Smooth muscle cell (in vitro differentiated cells): Measurements from ENCODE around the gene NEUROD2. TPM values are rescaled to one million over a fixed set of nuclear protein-coding genes. Genes with fewer than 3 reads are reported as not detected.

Experiments
- DNase-seq: peaks from one replicate; lab custom pipeline; 2025; ENCODE audit not compliant: unreplicated experiment; lab: John Stamatoyannopoulos, UW
- H2AFZ ChIP-seq: fragments of 200-600 bp; sonication (generic); 2 replicates; pipeline ENCODE4 v1.6.0; 2016; ENCODE audit warnings: antibody characterized with exemption, low read depth, mild to moderate bottlenecking
- H3F3A ChIP-seq: fragments of 200-600 bp; sonication (generic); 2 replicates; pipeline ENCODE4 v1.6.0; 2017; ENCODE audit warnings: antibody characterized with exemption, low read depth
- H3K27ac ChIP-seq: fragments of 200-600 bp; sonication (generic); 2 replicates; pipeline ENCODE4 v1.5.1; 2016; ENCODE audit warnings: low read depth, mild to moderate bottlenecking
- H3K27me3 ChIP-seq: fragments of 200-600 bp; sonication (generic); 2 replicates; pipeline ENCODE4 v1.6.1; 2016; ENCODE audit warnings: low read depth, mild to moderate bottlenecking
- H3K36me3 ChIP-seq: fragments of 200-600 bp; sonication (generic); 2 replicates; pipeline ENCODE4 v1.5.1; 2016; ENCODE audit warnings: low read depth
- H3K4me1 ChIP-seq: fragments of 200-600 bp; sonication (generic); 2 replicates; pipeline ENCODE4 v1.5.1; 2016; ENCODE audit warnings: low read depth
- H3K4me2 ChIP-seq: fragments of 200-600 bp; sonication (generic); 2 replicates; pipeline ENCODE4 v1.6.0; 2016; ENCODE audit warnings: mild to moderate bottlenecking
- H3K4me3 ChIP-seq: fragments of 200-600 bp; sonication (generic); 2 replicates; pipeline ENCODE4 v1.5.1; 2016; ENCODE audit warnings: mild to moderate bottlenecking
- H3K79me2 ChIP-seq: fragments of 200-600 bp; sonication (generic); 2 replicates; pipeline ENCODE4 v1.6.0; 2016; ENCODE audit warnings: low read depth, mild to moderate bottlenecking
- H3K9ac ChIP-seq: fragments of 200-600 bp; sonication (generic); 2 replicates; pipeline ENCODE4 v1.6.0; 2016; ENCODE audit warnings: low read depth
- H3K9me3 ChIP-seq: fragments of 200-600 bp; sonication (generic); replicated peaks from 2 replicates; pipeline ENCODE4 v1.5.1; 2016; ENCODE audit warnings: low read depth
- H4K20me1 ChIP-seq: fragments of 200-600 bp; sonication (generic); 2 replicates; pipeline ENCODE4 v1.6.0; 2016; ENCODE audit warnings: low read depth
- WGBS: methylation state at CpG from one replicate; pipeline ENCODE4 v1.1.7; 2016; ENCODE audit warnings: low lambda C conversion rate; 5-methylcytosine and 5-hydroxymethylcytosine counted together
- polyA plus RNA-seq: library from polyadenylated mRNA; unstranded; fragments of >200 nt; fragmentation: Nextera tagmentation; extraction: Ambion mirVana; gene quantifications from 2 replicates; pipeline ENCODE4 v1.2.1, GENCODE V29; 2016
- total RNA-seq: library from RNA; depleted of rRNA; stranded (reverse); fragments of >200 nt; gene quantifications from 2 replicates; pipeline ENCODE4 v1.2.3, GENCODE V29; 2014
- TF ChIP-seq, protein P1 (sequence below): fragments of 200-600 bp; sonication (generic); IDR thresholded peaks from 2 replicates; pipeline ENCODE4 v1.5.1; 2017; ENCODE audit warnings: borderline replicate concordance, mild to moderate bottlenecking, antibody characterized with exemption; ENCODE audit not compliant: insufficient read depth, poor library complexity, severe bottlenecking

The NEUROD2 gene
- total and polyA plus RNA-seq, 2 experiments from 2014 or later: 0.19 TPM; not detected in 1

- TF ChIP-seq, protein P1, sequence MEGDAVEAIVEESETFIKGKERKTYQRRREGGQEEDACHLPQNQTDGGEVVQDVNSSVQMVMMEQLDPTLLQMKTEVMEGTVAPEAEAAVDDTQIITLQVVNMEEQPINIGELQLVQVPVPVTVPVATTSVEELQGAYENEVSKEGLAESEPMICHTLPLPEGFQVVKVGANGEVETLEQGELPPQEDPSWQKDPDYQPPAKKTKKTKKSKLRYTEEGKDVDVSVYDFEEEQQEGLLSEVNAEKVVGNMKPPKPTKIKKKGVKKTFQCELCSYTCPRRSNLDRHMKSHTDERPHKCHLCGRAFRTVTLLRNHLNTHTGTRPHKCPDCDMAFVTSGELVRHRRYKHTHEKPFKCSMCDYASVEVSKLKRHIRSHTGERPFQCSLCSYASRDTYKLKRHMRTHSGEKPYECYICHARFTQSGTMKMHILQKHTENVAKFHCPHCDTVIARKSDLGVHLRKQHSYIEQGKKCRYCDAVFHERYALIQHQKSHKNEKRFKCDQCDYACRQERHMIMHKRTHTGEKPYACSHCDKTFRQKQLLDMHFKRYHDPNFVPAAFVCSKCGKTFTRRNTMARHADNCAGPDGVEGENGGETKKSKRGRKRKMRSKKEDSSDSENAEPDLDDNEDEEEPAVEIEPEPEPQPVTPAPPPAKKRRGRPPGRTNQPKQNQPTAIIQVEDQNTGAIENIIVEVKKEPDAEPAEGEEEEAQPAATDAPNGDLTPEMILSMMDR: no peak
- H4K20me1 ChIP-seq: no peaks in the 10 kb centered on the region
Observed at GRCh38 chr17:39628655-39629493, 21.2 kb upstream of the NEUROD2 start.

DNA sequence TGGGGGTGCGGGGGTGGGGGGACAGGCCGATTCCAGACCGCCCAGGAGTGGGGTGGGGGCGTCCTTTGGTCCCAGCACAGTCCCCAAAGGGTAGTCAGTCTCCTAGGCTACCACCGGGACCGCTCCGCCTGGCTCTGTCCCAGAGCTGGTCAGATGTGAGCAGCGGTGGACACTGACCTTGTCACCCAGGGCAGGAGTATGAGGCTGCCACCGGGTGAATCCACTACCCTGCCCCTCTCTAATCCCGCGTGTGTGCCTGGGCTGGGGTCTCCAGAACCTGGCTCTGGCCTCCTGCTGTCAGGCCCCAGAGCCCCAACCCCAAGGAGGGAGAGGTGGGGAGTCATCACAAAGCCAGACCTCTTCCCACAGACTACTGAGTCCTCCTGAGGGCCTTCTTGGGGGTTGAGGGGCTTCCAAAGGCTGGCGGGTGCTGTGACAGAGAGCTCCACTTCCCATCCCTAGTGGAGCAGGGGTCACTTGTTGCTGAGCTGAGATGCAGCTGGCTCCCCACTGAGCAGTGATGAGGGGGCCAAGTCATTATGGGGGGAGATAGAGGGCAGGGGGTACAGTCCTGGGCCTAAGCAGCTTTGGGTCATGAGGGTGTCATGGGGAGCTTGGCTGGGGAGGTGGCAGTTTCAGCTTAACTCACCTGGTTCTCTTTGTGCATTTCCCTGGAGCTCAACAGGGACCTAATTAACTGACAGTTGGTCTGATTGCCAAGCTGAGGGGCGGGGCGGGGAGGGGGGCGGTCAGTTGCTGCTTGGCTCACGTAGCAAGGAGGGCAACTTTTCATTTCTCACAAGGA lies 20.2 kb upstream of the NEUROD2 start:
- H3K79me2 ChIP-seq: no peaks in the 10 kb centered on the region
- no peaks in the 10 kb centered on the region for H3F3A ChIP-seq
- H3K4me1 ChIP-seq: peaks cover 14% of the 10 kb centered on the region
- peak overlapping the region; percentile 84 for H3K4me2 ChIP-seq
- DNase-seq: no peak
- H3K9me3 ChIP-seq: no peaks in the 10 kb centered on the region
- H3K9ac ChIP-seq: no peak overlapping the region
- peaks cover 86% of the 10 kb centered on the region for H3K27me3 ChIP-seq
- TF ChIP-seq, protein P1: no peak
- H4K20me1 ChIP-seq: no peaks in the 10 kb centered on the region
- H2AFZ ChIP-seq: no peak overlapping the region
- no peaks in the 10 kb centered on the region for H3K36me3 ChIP-seq
- WGBS: 33% methylated on average over 13 of the region's 16 CpGs
- peak overlapping the region; percentile 49 for H3K4me3 ChIP-seq
- no peak overlapping the region for H3K27ac ChIP-seq

More at GRCh38 chr17:39628655-39629493, 21.2 kb upstream of the NEUROD2 start:
- no peak overlapping the region for H2AFZ ChIP-seq
- 67% methylated on average over 10 of the region's 10 CpGs for WGBS
- H3K4me2 ChIP-seq: no peak overlapping the region
- H3K27ac ChIP-seq: no peak overlapping the region
- H3K4me3 ChIP-seq: no peak overlapping the region
- H3K79me2 ChIP-seq: no peaks in the 10 kb centered on the region
- H3F3A ChIP-seq: no peaks in the 10 kb centered on the region
- DNase-seq: no peak
- no peak overlapping the region for H3K9ac ChIP-seq
- no peaks in the 10 kb centered on the region for H3K9me3 ChIP-seq
- H3K27me3 ChIP-seq: peaks cover 83% of the 10 kb centered on the region
- H3K4me1 ChIP-seq: peaks cover 14% of the 10 kb centered on the region
- H3K36me3 ChIP-seq: no peaks in the 10 kb centered on the region

- H3F3A ChIP-seq: peaks cover 3% of the 10 kb centered on the region
- H3K9me3 ChIP-seq: no peaks in the 10 kb centered on the region
- DNase-seq: no peak
- H3K79me2 ChIP-seq: no peaks in the 10 kb centered on the region
- H4K20me1 ChIP-seq: no peaks in the 10 kb centered on the region
- H3K9ac ChIP-seq: no peak overlapping the region
- H3K27ac ChIP-seq: no peak overlapping the region
- peak overlapping the region; percentile 84 for H3K4me2 ChIP-seq
- no peak overlapping the region for H2AFZ ChIP-seq
- H3K4me1 ChIP-seq: peaks cover 14% of the 10 kb centered on the region
- peak overlapping the region; percentile 49 for H3K4me3 ChIP-seq
- no peaks in the 10 kb centered on the region for H3K36me3 ChIP-seq
- TF ChIP-seq, protein P1: no peak
- peaks cover 81% of the 10 kb centered on the region for H3K27me3 ChIP-seq
- 4% methylated on average over 42 of the region's 72 CpGs for WGBS
Observed at GRCh38 chr17:39627047-39627711, 19.5 kb upstream of the NEUROD2 start.
